ENCODE data around the gene GATAD2A. TPM values are rescaled to one million over a fixed set of nuclear protein-coding genes. Genes with fewer than 3 reads are reported as not detected.

Gene GATAD2A
- total and polyA plus RNA-seq, 2 of the 8 experiments (the other 6 are each of a cell fraction or from before 2014, with no cell fraction given) = 38.4 to 205 TPM

- TF ChIP-seq ATF3 (IDR thresholded peaks at IDR 0.05; ENCODE audit: insufficient read depth, low read depth, low read length) (no peak), CEBPB (IDR thresholded peaks at IDR 0.05; ENCODE audit: low read depth, low read length) (no peak), ASH2L (IDR thresholded peaks at IDR 0.05; ENCODE audit: low read length) (no peak), GABPA (IDR thresholded peaks at IDR 0.05; ENCODE audit: borderline replicate concordance, insufficient read depth, low read length) (no peak), RXRA (IDR thresholded peaks at IDR 0.05; ENCODE audit: insufficient read depth, low read depth, low read length) (no peak)
Measured at GRCh38 chr19:19532806-19533701, 127.6 kb downstream of the GATAD2A start (continued).

All from H1 (cell line).